Activated effector memory CD4-positive, alpha-beta T cell treated with anti-CD3 and anti-CD28 coated beads, Interleukin-2, amount 50 U/mL, for 16 hours (primary cell): ENCODE data around the gene IQSEC1.

ENCODE experiments used
- DNase-seq: peaks from one replicate; pipeline ENCODE4 v3.0.0-alpha.2; 2020

Gene IQSEC1

DNA sequence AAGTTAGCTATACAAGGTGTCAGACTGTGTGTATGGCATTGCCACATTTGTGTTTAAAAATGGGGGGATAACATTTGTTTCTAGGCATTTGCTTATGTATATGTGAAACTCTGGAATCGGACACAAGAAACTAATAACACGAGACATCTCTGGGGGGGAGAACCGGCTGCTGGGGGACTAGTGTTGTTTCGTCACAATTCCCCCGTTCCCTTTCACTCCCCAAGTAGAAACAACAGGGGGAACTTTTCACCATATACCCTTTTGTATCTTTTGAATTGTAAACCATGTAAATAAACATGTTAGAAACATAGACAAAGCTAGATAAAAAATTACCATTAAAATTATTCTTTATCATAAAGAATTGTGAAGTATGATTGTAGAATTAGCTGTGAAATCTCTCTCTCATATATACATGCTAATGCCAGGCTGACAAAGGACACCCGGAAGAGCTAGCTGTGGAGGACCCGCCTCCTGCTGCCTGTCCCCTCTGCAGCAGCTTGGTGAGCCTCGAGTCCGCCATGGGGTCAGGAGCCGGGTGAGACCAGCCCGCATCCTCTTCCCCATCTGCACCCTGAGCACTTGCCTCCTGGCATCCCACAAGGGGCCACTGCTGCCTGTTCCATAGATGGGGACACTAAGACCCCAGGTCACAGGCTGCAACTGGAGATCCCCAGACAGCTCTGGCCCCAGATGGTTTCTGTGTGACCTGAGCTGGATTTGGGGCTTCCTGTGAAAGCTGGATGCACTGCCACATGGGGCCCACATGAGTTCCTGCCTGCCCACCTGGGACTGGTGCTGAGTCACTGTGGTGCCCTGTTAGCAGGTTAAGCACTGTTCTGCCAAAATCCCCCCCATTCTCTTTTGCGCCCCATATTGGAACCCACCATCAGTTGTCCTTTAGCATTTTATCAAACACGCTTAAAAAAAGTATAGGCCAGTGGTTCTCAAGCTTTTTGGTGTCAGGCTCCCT, 91.6 kb downstream of the IQSEC1 start:
- no peak for DNase-seq

DNA sequence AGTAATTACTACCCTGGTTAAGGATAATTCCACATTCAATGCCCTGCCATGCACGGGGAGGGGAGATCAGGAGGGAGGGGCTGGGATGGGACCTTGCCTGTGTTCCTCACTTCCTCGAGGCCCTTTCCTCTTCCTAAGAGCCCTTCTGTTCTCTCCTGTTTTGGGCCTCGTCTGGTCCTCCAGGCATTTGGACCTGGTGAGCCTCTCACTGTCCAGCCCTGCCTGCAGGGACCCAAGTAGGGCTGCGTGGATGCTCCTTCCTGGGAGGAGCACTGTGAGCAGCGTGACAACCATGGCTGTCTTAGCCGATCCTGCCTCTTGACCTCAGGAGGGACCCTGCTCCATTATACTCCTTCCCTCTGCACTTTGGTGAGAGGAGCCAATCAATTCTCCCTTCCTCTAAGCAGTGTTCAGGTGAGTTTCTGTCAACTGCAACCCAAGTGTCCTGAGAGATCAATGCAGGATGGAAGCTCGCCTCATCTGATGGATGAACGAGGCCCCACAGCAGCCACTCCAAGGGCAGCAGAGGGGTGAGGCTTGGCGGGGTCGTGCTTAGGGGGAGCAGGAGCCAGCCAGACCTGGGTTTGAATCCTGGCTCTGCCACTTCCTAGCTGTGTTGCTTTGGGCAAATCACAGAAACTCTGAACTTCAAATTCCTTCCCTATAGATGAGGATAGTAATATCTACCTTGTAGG, 92.5 kb downstream of the IQSEC1 start:
- no peak for DNase-seq

DNA sequence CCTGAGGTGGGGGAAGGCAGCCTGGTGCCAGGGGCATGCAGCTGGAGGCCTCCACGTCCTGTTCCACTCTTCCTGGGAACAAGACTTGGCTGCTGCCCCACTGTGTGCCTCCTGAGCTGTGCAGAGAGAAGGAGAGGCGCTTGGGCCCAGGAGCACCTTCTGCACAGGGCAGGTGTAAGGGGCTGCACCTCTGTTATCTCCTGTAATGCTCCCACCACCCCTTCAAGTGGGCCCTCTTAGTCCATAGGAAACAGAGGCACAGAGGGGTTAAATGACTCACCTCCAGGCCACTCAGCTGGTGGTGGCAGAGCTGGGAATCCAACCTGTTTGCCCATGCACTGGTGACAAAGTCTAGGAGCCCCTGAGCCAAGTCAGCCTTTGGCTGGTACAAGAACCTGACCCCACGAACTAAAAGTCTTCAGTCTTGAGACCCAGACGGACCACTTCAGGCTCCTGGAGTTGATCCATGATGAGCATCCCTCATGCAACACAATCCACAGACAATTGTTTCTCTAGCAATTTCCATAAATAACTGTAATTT, 93.2 kb downstream of the IQSEC1 start:
- no peak for DNase-seq

DNA sequence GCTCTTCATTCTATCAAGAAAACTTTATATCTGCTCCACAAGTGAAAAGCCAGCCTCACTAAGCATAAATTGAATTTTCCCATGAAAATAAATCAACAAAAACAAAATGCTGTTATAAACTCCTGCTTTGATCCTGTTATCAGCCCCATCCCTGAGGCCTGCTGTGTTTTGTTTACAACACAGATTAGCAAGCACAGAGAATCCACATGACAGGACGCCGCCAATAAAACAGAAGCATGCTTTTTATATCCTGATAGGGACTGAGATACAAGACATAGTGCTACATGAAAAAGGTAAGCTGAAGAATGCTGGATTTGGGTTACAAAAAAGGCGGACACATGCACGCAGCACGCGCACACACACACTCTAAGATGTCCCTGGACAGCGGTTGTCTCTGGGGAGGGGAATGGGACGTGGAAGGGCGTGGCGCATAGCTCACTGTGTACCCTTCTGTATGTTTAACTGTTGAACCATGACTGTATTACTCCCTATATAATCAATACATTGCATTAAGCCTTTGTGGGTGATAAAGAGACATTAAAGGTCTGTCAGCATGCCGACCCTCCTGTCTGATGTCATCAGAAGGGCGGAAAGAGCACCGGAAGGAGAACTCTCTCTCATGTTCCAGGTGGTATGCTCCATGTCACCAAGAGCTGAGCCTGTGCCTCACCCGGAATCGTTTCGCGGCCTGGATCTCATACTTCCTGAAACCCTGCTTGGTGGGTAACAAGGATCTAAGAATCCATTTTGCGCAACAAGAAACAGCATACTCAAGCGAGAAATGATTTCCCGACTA, 93.9 kb downstream of the IQSEC1 start:
- DNase-seq = no peak

DNA sequence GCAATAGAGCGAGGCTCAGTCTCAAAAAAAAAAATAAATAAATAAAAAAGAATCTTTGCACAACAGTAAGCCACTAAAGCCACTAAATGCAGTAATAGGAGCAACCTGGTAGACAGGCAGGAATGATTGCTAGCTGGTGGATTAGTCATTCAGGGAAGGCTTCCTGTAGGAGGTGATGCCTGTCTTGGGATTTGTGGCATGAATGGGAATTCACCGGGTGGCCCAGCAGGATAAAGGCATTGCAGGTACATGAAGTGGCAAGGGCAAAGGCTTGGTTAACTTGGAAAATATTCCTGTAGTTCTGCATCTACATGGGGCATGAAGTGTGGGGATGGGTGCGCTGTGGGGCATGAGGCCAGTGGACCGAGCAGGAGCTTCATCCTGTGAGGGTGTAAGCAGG, 94.5 kb downstream of the IQSEC1 start:
- no peak for DNase-seq

DNA sequence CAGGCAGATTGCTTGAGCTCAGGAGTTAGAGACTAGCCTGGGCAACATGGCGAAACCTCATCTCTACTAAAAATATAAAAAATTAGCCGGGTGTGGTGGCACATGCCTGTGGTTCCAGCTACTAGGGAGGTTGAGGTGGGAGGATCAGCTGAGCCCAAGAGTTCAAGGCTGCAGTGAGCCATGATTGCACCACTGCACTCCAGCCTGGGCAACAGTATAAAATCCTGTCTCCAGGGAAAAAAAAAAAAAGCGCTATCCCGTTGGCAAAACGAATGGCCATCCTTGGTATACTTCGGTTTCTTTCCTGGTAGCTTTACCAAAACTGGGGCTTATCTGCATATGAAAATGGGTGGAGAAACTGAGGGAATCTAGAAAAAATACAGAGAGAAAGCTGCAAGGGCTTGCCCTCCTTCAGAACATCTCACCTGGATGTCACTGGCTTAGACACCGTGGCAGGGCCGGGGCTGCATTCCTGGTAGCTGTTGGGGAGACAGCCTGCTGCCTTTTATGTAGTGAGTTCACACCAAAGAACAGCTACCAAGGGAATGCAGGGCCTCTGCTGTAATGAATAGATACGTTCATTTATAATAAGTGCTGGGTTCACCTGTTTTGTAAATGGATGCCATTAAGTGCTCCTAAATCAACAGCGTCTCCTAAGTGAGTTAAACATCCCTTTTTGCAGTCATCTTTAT, 96.0 kb downstream of the IQSEC1 start:
- DNase-seq = no peak

DNA sequence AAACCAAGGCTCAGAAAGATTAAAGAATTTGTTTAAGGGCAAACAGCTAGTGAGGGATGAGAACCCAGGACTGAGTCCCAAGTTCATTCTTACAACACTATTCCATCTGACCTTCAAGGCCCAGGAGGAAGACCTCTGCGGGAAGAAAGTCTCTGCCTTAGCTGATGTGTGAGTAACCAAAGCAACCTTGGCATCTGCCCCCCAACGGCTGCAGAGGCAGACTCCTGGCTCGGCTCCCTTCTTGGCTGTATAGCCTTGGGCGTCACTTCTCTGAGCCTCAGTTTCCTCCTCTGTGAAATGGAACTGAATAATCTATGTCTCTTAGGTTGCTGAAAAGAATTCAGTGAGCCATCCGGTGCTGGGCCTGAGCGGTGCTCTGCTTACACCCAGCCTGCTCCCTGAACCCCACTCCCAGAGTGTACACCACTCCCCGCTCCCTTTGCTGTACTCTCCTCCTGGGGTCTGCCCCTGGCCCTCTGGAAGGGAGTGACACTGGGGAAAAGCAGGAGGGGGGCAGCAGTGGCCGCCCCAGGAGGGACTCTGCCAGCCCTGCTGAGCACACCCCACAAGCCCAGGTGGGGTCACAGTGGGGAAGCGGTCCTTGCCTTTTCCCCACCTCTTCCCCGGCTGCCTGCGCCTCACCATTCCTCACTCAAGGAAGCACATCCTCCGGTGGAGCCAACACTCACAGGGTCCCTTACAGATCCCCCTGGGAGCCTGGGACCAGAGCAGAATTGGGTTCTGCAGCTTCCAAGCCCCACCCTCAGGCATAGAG, 97.3 kb downstream of the IQSEC1 start:
- no peak for DNase-seq

DNA sequence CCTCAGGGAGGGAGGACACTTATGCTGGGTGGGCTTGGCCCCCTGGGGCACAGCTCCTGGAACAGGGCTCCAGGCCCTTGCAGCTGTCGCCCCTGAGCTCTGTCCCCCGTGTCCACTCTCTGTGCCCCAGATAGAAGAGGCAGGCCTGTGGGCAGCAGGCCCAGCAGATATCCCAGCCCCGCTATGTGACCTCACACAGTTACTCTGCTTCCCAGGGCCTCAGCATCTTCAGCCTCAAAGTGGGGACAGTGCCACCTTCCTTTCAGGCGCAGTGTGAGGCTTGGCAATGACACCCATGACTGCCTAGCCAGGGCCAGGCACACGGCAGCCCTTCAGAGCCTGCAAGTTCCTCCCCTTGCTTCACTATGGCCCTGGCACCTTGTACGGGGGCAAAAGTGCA, 98.4 kb downstream of the IQSEC1 start:
- DNase-seq = no peak

DNA sequence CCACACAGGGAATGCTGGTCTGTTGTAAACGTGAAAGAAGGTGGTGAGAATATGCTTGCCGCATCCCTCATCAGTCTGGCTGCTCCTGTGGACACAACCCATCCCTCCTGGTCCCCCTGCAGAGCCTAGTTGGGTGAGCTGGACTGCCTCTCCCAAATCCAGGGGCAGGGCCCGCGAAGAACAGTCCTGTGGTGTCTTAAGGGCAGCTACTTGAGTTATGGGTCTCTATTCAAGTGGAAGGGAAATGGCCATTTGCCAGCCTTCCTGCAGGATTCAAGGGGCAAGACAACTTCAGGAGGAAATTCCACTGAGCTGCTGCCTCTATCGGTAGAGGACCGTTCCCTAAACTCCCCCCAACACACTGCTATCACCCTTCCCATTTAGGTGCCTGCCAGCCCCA, 98.9 kb downstream of the IQSEC1 start:
- no peak for DNase-seq

DNA sequence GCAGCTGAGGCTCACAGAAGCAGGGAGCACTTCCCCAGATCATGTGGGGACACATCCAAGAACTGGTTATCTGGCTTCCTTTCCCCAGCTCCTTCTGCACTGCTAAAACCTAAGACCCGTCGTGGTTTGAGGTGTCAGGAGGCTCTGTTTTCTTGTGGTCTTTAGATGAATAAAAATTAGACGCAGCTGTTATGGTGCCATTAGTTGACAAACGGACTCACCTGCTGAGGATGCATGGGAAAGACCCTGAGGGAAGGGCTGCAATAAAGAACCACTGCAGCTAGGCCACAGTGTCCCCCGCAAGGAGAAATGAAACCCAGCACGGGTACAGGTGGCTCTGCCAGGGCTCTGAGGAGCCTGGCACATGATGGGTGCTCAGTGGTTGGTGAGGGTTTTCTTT, 99.4 kb downstream of the IQSEC1 start:
- no peak for DNase-seq

DNA sequence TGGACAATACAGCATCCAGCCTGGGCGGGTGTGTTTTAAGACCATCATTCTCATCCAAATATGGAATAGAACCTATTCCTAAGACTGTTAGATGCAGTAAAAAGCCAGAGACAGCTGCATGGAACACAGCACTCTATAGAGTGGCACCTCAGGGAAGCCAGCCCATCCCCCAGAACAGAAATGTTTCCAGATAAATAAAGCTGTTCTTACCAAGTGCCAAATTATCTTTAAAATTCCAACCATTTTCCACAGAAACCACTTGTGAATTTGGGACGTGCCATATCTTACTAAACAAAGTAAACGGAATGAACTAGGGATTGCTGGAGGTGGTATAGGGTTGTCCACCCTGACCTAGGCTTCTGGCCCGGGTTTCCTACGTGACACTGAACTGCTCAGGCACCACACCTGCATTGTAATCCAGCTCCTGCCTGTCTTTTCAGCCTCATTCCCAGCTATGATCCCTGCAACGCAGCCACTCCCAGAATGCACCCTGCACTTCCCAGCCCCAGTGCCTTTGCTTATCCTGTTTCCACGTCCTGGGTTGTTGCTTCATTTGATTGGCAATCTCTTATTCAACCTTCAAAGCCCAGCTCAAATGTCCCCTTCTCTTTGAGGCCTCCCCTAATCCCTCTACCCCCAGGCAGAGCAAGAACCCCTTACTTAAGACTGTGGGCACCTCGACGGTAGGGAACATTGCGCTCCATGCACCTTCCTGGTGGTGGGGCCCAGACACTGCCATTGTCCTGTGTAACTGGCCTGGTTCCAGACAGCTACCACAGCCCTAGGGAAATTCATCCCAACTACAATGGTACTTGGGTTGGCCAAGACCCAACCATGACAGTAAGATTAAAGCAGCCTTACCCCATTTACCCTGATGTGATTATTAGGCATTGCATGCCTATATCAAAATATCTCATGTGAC, 100.2 kb downstream of the IQSEC1 start:
- DNase-seq = no peak

DNA sequence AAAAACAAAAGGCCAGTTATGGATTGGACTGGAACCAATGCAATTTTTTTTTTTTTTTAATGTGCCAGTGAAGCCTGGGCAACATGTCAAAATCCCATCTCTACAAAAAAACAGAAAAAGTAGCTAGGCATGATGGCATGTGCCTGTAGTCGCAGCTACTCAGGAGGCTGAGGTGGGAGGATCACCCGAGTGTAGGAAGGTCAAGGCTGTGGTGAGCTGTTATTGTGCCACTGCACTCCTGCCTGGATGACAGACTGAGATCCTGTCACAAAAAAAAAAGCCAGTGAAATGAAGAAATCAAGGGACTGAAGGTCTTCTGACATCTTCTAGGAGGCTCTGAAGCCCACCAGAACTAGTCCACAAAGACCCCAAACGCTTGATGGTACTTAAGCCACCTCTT, 101.2 kb downstream of the IQSEC1 start:
- DNase-seq = no peak

DNA sequence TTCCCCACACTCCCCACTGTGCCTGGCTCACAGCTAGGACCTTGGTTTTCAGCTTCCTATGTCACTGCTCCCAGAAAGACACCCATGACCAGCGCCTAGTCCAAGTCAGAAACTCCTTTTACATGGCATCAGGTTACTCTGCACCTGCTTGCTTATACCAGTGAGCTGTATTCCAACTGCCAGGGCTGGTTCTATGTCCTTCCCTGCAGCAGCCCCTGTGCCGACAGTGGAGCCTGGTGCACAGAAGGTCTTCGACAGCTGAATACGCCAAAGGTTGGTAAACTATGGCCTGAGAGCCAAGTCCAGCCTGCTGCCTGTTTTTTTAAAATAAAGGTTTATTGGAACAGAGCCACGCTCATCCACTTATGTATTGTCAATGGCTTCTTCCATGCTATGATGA, 102.5 kb downstream of the IQSEC1 start:
- no peak for DNase-seq

DNA sequence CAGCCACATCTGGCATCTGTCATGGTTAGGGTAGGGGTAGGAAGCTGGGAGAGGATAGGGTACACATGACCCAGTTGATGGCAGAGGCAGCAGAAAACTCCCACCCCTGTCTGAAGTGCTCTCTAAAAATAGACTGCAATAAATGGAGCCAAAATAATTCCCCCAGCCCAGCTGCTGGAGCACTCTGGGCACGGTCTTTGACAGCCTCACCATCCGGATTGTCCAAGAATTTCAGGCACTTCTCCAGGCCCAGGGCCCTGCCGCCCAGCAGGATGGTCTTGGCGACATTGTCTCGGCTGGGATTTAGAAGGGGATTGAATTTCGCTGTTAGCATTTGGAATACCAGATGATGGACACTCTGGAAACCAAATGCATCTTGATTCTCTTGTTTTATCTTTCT, 103.7 kb downstream of the IQSEC1 start:
- DNase-seq = no peak

DNA sequence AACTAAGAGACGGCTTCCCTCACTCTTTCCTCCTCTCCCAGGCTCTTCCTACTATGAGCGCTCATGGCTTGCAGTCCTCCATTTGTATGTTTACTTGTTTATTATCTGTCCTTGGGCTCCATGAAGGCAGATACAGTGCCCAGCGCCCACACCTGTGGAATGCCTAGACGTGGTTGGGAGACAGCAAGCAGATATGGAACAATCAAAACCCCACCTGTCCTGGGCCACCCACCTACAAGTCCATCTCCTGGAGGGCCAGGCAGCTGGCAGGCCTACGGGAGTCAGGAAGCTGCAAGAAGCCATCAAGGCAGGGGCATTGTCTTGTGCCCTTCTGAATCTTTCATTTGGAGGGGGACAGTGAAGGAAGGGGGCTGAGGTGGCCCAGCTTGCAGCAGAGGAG, 104.7 kb downstream of the IQSEC1 start:
- no peak for DNase-seq

DNA sequence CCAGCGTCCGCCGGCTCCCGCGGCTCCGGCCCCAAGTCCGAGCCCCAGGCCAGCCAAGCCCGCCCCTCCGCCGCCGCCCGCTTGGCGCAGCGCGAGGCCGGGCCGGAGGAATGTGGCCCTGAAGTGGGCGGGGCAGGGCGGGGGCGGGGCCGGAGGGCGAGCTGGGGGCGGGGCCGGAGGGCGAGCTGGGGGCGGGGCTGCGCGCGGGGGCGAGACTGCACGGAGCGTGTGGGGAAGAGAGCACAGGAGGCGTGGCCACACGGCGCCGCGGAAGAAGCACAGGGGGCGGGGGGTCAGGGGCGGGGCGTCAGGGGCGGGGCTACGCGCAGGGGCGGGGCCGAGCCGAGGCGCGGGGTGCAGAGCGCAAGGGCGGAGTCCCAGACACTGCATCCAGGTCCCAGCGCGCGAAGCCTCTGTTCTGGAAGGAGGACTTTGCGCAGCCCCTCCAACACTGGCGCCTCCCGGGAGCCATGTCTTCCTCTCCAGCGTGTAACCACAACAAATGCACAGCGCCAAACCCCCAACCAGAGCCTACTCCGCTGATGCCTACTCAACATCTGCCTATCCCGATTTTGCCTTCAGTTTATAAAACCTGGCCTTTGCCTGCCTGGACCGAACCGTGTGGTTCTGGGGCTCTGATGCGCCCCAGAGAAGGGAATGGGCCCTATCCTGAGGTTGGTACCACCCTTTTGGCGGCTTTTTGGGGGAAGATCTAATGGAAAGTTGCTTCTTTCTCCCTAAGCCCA, 105.5 kb downstream of the IQSEC1 start:
- DNase-seq = peak; percentile 95

DNA sequence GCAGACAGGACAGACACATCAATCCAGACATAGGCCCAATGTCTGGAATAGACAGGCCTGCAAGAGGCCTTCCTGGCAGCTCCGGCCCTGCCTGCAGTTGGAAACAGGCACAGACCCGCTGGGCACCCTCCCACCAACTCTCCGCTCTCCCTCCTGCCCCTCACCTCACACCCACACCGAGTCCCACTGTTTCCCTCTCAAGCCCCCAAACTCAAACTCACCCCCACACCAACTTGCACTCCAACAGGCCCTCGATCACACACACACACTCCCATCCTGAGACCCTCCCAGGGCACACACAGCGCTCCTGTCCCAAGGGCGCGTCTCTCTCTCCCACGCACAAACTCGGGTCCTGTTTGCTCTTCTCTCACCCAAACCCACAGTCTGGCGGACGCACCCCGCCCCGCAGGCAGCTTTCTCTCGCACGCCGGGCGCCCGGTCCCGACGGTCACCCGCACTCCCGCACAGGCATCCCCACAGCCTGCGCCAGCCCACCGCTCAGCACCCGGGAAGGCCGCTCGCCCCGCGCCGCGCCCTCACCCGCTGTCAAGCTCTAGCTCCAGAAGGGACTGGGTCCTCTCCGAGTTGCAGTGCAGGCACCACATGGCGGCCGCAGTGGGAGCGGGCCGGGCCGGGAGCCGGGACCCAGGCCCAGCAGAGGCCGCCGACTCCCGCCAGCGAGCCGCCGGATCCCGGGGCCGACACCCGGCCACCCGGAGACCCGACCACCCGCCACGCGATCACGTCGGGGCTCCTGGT, 106.2 kb downstream of the IQSEC1 start:
- peak; percentile 71 for DNase-seq

DNA sequence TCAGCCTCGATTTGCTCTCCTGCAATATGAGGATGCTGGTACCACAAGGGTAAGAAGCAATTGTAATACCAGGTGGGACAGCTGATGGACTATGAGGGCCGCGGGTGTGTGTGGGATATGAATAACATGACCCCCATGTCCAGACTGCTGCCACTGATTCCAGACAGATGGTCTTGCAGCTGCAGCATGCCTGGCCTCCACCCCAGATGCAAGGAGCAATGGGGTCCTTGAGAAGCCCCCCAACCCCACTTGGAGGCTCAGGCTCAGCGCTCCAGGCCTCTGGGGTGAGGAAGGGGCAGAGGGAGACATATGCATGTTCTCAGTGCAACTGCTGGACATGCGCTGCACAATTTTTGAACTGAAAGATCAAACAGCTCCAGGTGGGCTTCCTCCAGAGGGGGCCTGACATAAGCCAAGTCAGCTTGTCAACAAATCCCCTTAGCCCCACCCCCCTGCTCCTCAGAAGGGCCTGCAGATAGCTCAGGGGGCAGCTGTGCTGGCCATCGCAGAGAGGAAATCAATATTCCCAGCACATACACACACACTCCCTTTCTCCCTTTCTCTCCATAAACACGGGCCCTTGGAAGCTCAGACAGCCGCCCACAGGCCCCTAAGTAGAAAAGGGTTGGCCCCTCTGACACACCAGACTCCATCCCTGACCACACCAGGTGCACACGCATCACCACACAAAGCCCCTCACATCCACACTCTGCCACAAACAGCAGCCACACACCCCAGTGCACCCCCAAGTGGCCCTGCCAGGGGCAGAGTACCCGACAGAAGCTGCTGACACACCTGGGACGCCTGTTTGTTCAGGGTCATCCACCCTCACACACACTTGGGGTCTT, 107.0 kb downstream of the IQSEC1 start:
- DNase-seq = no peak
